Erythroblast (primary cell): ENCODE data around the gene GGA2.

Experiments used
- DNase-seq, 2 experiments: peaks; one replicate each; lab custom pipeline; 2025; lab: John Stamatoyannopoulos, UW
- GATA1 ChIP-seq: IDR thresholded peaks from 2 replicates; pipeline ENCODE4 v1.6.1; 2011; ENCODE audit warnings: low read depth, mild to moderate bottlenecking, control low read depth, low read length, moderate library complexity
- POLR2A ChIP-seq: IDR thresholded peaks from 2 replicates; pipeline ENCODE4 v1.6.1; 2011; ENCODE audit warnings: mild to moderate bottlenecking, low read length

The GGA2 gene

GRCh38 chr16:23504453-23505179 lies 5.7 kb downstream of the GGA2 start:
- TF ChIP-seq POLR2A: no peak
- no peak for TF ChIP-seq GATA1

GRCh38 chr16:23504076-23504452 lies 6.2 kb downstream of the GGA2 start:
- peak in 1 of 2 experiments; percentile 57 for DNase-seq
- TF ChIP-seq POLR2A (no peak), GATA1 (no peak)

More at GRCh38 chr16:23504453-23505179, 5.7 kb downstream of the GGA2 start:
- DNase-seq: peak; percentile 57 to 74

GRCh38 chr16:23502466-23502865 lies 7.8 kb downstream of the GGA2 start:
- no peak for TF ChIP-seq POLR2A
- no peak for DNase-seq

GRCh38 chr16:23501291-23501690 lies 9.0 kb downstream of the GGA2 start:
- DNase-seq: no peak

GRCh38 chr16:23500862-23501225 lies 9.4 kb downstream of the GGA2 start:
- peak; percentile 44 to 51 for DNase-seq
- no peak for TF ChIP-seq POLR2A
- no peak for TF ChIP-seq GATA1

More at GRCh38 chr16:23501291-23501690, 9.0 kb downstream of the GGA2 start:
- TF ChIP-seq GATA1 (no peak), POLR2A (no peak)

- no peak for TF ChIP-seq GATA1
- TF ChIP-seq POLR2A: no peak
- peak; percentile 61 to 64 for DNase-seq
Measured at GRCh38 chr16:23500212-23500861, 10.0 kb downstream of the GGA2 start.

- no peak for TF ChIP-seq GATA1
- TF ChIP-seq POLR2A: no peak
- DNase-seq: no peak
Measured at GRCh38 chr16:23499801-23500200, 10.5 kb downstream of the GGA2 start.

- TF ChIP-seq GATA1 (no peak), POLR2A (no peak)
- no peak for DNase-seq
Measured at GRCh38 chr16:23498863-23499262, 11.4 kb downstream of the GGA2 start.

GRCh38 chr16:23497543-23497868 lies 12.8 kb downstream of the GGA2 start:
- DNase-seq: peak in 1 of 2 experiments; percentile 17
- TF ChIP-seq GATA1 (no peak), POLR2A (no peak)

- DNase-seq: no peak
Measured at GRCh38 chr16:23496821-23497542, 13.3 kb downstream of the GGA2 start.

GRCh38 chr16:23495671-23496070 lies 14.6 kb downstream of the GGA2 start:
- no peak for TF ChIP-seq POLR2A
- TF ChIP-seq GATA1: no peak
- DNase-seq: peak in 1 of 2 experiments; percentile 21

More at GRCh38 chr16:23496821-23497542, 13.3 kb downstream of the GGA2 start:
- TF ChIP-seq GATA1 (no peak), POLR2A (no peak)

GRCh38 chr16:23494188-23494587 lies 16.1 kb downstream of the GGA2 start:
- TF ChIP-seq POLR2A (no peak), GATA1 (no peak)
- no peak for DNase-seq

- DNase-seq: no peak
- TF ChIP-seq POLR2A (no peak), GATA1 (no peak)
Measured at GRCh38 chr16:23491490-23492391, 18.6 kb downstream of the GGA2 start.

- DNase-seq: no peak
- no peak for TF ChIP-seq GATA1
- TF ChIP-seq POLR2A: no peak
Measured at GRCh38 chr16:23486480-23486879, 23.8 kb downstream of the GGA2 start.
